ENCODE data around the gene PNPLA2. TPM values are rescaled to one million over a fixed set of nuclear protein-coding genes. Genes with fewer than 3 reads are reported as not detected.

PNPLA2 gene
- total RNA-seq, 1 experiment from 2014 or later = 66.5 TPM

DNA sequence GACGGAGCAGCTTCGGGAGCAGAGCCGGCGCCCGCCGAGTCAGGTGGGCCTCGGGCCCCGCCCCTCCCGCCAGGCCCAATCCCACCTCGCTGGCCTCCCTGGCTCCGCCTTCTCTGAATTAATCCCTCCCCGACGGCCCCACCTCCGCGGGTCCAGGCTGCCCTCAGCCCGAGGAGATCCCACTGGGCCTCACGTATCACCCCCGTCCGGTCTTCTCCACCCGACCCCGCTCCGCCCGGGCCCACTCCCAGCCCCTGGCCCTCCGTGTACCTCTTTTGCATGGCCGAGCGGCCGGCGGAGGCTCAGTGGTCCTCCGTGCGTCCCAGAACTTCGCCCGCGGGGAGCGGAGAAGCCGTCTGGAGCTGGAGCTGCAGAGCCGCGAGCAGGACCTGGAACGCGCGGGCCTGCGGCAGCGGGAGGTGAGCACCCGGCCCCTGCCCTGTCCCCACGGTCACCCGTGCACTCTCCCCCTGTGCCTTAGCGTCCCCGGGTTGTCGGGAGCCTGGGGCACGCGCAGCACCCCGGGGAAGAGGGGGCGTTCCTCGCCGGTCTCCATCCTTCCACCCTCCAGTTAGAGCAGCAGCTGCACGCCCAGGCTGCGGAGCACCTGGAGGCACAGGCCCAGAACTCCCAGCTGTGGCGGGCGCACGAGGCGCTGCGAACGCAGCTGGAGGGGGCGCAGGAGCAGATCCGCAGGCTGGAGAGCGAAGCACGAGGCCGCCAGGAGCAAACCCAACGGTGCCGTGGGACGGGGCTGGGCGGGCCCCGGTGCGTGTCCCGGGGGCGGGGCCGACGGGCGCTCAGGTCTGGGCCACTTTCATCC is 11.8 kb downstream of the PNPLA2 start (continued):
- TF ChIP-seq ZNF219 (CRISPR knock-in tag; IDR thresholded peaks at IDR 0.05; ENCODE audit: borderline replicate concordance) (no peak), NR2C2 (CRISPR knock-in tag; IDR thresholded peaks at IDR 0.05) (no peak), GTF2I (CRISPR knock-in tag; conservative IDR thresholded peaks at IDR 0.05) (no peak), JAZF1 (CRISPR knock-in tag; IDR thresholded peaks at IDR 0.05) (no peak), TP53 (CRISPR knock-in tag; IDR thresholded peaks at IDR 0.05) (peak; percentile 61; the same call in 1 of the 2 replicates), NFATC4 (CRISPR knock-in tag; IDR thresholded peaks at IDR 0.05) (no peak), NFE2L1 (CRISPR knock-in tag; IDR thresholded peaks at IDR 0.05) (no peak), CBFB (CRISPR knock-in tag; IDR thresholded peaks at IDR 0.05; ENCODE audit: low read depth) (no peak), IRF2 (CRISPR knock-in tag; IDR thresholded peaks at IDR 0.05; ENCODE audit: borderline replicate concordance, low read depth) (no peak)
- TF ChIP-seq, protein P1, sequence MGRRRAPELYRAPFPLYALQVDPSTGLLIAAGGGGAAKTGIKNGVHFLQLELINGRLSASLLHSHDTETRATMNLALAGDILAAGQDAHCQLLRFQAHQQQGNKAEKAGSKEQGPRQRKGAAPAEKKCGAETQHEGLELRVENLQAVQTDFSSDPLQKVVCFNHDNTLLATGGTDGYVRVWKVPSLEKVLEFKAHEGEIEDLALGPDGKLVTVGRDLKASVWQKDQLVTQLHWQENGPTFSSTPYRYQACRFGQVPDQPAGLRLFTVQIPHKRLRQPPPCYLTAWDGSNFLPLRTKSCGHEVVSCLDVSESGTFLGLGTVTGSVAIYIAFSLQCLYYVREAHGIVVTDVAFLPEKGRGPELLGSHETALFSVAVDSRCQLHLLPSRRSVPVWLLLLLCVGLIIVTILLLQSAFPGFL (CRISPR knock-in tag; IDR thresholded peaks at IDR 0.05; ENCODE audit: borderline replicate concordance) = no peak
- TF ChIP-seq, protein P2, sequence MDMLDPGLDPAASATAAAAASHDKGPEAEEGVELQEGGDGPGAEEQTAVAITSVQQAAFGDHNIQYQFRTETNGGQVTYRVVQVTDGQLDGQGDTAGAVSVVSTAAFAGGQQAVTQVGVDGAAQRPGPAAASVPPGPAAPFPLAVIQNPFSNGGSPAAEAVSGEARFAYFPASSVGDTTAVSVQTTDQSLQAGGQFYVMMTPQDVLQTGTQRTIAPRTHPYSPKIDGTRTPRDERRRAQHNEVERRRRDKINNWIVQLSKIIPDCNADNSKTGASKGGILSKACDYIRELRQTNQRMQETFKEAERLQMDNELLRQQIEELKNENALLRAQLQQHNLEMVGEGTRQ (CRISPR knock-in tag; IDR thresholded peaks at IDR 0.05) = peak; percentile 83

DNA sequence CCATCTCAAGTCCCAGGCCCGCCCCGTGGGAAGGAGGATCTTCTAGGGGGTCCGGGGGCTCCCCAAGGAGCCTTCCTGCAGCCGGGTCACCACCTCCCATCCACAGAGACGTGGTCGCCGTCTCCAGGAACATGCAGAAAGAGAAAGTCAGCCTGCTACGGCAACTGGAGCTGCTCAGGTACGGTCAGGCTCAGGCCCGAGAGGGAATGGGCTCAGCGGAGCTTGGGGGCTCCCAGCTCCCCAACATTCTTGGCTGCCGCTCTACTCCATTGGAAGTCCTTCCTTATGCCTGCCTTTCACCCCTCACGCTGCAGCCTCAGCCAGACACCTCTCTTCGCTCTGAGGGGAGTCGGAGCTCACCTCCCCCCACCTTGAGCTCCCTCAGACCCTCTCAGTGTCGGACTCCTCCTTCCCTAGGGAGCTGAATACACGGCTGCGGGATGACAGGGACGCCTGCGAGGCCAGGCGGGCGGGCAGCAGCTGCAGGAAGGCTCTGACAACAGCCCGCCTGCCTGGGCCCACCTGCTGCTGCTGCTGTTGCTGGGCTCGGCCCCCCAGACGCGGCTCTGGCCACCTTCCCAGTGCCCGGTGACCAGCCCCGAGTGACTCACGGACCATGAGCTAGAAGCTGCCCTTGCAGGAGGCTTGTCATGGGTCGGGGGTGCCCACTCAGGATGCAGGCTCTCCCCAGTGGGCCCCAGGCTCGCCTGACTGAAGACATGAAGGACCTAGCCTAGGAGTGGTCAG is 12.6 kb downstream of the PNPLA2 start:
- POLR2A ChIA-PET = interaction anchor here (1.1 to 4.7 kb wide), 6 partner anchors 12 to 40 kb away, joined by 3 to 38 read pairs (median 5); partner anchors contain the start of genes PIDD1, PNPLA2, RPLP2 and TSPAN4

DNA sequence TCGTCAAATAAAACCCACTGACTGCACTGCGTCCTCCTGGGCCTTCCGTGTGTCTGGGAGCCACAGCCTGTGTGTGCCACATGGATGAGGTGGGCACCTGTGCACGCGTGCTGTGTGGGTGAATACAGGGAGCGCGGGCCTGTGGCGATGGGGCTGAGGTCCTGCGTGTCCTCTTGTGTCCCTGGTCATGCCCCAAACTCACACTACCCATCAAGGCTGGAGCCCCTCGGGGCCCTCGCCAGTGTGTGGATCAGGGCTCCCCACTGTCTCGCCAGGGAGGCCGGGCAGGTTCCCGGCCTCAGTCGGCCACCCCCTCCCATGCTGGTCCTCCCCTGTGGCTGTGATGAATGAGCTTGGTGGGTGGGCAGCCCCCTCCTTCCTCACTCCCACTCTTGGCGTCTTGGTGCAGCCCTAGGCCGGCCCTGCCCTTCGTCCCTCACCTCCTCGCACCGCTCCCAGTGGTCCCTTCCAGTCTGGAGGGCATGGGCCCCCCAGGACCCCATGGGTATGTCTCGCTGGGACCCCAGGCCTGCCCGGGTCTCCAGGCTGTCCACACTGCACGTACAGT is 13.3 kb downstream of the PNPLA2 start:
- Mint-ChIP-seq H3K36me3 (no peaks in the 10 kb centered on the region), H3K4me3 (peak overlapping the region; percentile 69), H3K27me3 (ENCODE audit: low read depth) (peaks cover 33% of the 10 kb centered on the region), H3K9me3 (no peaks in the 10 kb centered on the region), H3K27ac (no peak overlapping the region), H3K4me1 (peaks cover 41% of the 10 kb centered on the region)
- TF ChIP-seq GABPB1 (CRISPR knock-in tag; IDR thresholded peaks at IDR 0.05) = no peak
- no peak for TF ChIP-seq NFE2L1 (CRISPR knock-in tag; IDR thresholded peaks at IDR 0.05)
- TF ChIP-seq GTF2I (CRISPR knock-in tag; conservative IDR thresholded peaks at IDR 0.05) = no peak
- no peak for TF ChIP-seq KAT7 (CRISPR knock-in tag; IDR thresholded peaks at IDR 0.05; ENCODE audit: borderline replicate concordance)
- TF ChIP-seq, protein P3, sequence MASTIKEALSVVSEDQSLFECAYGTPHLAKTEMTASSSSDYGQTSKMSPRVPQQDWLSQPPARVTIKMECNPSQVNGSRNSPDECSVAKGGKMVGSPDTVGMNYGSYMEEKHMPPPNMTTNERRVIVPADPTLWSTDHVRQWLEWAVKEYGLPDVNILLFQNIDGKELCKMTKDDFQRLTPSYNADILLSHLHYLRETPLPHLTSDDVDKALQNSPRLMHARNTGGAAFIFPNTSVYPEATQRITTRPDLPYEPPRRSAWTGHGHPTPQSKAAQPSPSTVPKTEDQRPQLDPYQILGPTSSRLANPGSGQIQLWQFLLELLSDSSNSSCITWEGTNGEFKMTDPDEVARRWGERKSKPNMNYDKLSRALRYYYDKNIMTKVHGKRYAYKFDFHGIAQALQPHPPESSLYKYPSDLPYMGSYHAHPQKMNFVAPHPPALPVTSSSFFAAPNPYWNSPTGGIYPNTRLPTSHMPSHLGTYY (CRISPR knock-in tag; IDR thresholded peaks at IDR 0.05) = no peak
- TF ChIP-seq ZNF219 (CRISPR knock-in tag; IDR thresholded peaks at IDR 0.05; ENCODE audit: borderline replicate concordance) = no peak
- TF ChIP-seq FOXP1 (CRISPR knock-in tag; IDR thresholded peaks at IDR 0.05; ENCODE audit: borderline replicate concordance) = 0 out of 2 replicates have a peak, but pooled peaks have one; percentile 1
- TF ChIP-seq, protein P4, sequence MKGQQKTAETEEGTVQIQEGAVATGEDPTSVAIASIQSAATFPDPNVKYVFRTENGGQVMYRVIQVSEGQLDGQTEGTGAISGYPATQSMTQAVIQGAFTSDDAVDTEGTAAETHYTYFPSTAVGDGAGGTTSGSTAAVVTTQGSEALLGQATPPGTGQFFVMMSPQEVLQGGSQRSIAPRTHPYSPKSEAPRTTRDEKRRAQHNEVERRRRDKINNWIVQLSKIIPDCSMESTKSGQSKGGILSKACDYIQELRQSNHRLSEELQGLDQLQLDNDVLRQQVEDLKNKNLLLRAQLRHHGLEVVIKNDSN (CRISPR knock-in tag; IDR thresholded peaks at IDR 0.05) = 0 out of 2 replicates have a peak, but pooled peaks have one; percentile 12
- TF ChIP-seq, protein P5, sequence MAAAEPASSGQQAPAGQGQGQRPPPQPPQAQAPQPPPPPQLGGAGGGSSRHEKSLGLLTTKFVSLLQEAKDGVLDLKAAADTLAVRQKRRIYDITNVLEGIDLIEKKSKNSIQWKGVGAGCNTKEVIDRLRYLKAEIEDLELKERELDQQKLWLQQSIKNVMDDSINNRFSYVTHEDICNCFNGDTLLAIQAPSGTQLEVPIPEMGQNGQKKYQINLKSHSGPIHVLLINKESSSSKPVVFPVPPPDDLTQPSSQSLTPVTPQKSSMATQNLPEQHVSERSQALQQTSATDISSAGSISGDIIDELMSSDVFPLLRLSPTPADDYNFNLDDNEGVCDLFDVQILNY (CRISPR knock-in tag; IDR thresholded peaks at IDR 0.05) = no peak
- TF ChIP-seq NR2C2 (CRISPR knock-in tag; IDR thresholded peaks at IDR 0.05) = no peak
- POLR2A ChIA-PET = interaction anchor here (1.6 to 4.7 kb wide), 3 partner anchors 12 to 23 kb away, joined by 3 to 38 read pairs (median 35); partner anchors contain the start of genes PNPLA2, RPLP2 and TSPAN4
- CTCF ChIA-PET = interaction anchor here (0.6 to 7.7 kb wide), 5 partner anchors 10 to 93 kb away, joined by 3 to 82 read pairs (median 10); partner anchors contain the start of genes AP2A2, POLR2L and TSPAN4
- ATAC-seq = no peak
- no peak for DNase-seq (ENCODE audit: low spot score)

More for the DNA sequence above, 12.6 kb downstream of the PNPLA2 start:
- TF ChIP-seq, protein P6, sequence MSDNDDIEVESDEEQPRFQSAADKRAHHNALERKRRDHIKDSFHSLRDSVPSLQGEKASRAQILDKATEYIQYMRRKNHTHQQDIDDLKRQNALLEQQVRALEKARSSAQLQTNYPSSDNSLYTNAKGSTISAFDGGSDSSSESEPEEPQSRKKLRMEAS (CRISPR knock-in tag; IDR thresholded peaks at IDR 0.05) = no peak
- TF ChIP-seq TEAD1 (CRISPR knock-in tag; IDR thresholded peaks at IDR 0.05) (0 out of 2 replicates have a peak, but pooled peaks have one; percentile 5), FOXP1 (CRISPR knock-in tag; IDR thresholded peaks at IDR 0.05; ENCODE audit: borderline replicate concordance) (0 out of 2 replicates have a peak, but pooled peaks have one; percentile 6)
- Mint-ChIP-seq H3K9me3 (no peaks in the 10 kb centered on the region), H3K27me3 (ENCODE audit: low read depth) (peaks cover 33% of the 10 kb centered on the region), H3K36me3 (no peaks in the 10 kb centered on the region), H3K27ac (no peak overlapping the region), H3K4me1 (peaks cover 45% of the 10 kb centered on the region), H3K4me3 (peak overlapping the region; percentile 69)
- CTCF ChIA-PET = interaction anchor here (0.7 to 7.7 kb wide), 8 partner anchors 7 to 277 kb away, joined by 3 to 82 read pairs (median 12); partner anchors contain the start of genes PNPLA2, POLR2L and TSPAN4
- no peak for ATAC-seq
- no peak for DNase-seq (ENCODE audit: low spot score)
